ENCODE results near the gene GCFC2. TPM values are rescaled to one million over a fixed set of nuclear protein-coding genes. Genes with fewer than 3 reads are reported as not detected.

Gene GCFC2
- total and polyA plus RNA-seq, 9 of the 15 experiments (the other 6 are each of a cell fraction or from before 2014, with no cell fraction given), result 10.5 to 40.6 (median 23.0) TPM

DNA sequence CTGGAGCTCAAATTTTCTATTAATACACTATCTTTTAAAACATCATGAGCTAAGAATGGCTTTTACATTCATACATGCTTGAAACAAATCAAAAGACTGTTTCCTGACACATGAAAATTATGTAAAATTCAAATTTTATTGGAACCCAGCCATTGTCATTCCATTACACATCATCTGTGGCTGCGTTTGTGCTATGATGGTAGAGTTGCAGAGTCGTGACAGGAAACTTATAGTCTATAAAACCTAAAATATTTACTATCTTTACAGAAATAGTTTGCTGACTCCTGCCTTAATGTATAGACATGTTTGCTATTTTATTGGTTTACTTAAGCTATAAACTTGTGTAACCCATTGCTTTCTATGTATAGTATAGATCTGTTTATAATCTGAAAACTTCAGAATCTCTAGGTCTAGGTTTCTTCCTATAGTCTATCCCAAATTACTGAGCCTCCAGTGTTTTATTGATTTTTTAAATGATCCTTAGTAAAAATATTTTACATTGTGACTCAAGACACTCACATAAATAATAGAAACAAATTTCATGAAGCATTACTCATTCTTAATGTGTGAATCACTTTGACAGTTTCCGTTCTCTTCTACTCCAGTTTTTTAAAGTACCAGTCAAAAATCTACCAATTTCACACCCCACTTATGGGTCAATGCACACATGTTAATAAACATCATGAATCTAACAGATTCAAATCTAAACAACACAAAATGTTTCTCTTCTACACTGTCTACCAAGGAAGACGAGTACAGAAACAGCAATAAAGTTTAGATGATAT is 90.6 kb downstream of the GCFC2 start:
- FAIRE-seq (no peak), ATAC-seq (no peak), DNase-seq (ENCODE audit: extremely low read depth in 1 of 4, low spot score in 3 of 4) (no peak)
- H3K9me3 ChIP-seq (replicated peaks; ENCODE audit: control insufficient read depth, insufficient read depth, low read depth, low read length), result no peaks in the 10 kb centered on the region
- H3K4me2 ChIP-seq (ENCODE audit: insufficient read depth, low read length), result no peak overlapping the region
- no peaks in the 10 kb centered on the region for H4K20me1 ChIP-seq (replicated peaks; ENCODE audit: control insufficient read depth, insufficient read depth, low read length)
- no peak overlapping the region for H3K4me3 ChIP-seq
- no peak overlapping the region for H2AFZ ChIP-seq (ENCODE audit: low read depth, low read length)
- H3K9ac ChIP-seq (ENCODE audit: insufficient read depth in 1 of 2, low read depth in 2 of 2, low read length in 2 of 2), result no peak overlapping the region
- H3K79me2 ChIP-seq (ENCODE audit: control insufficient read depth, insufficient read depth, low read length), result no peaks in the 10 kb centered on the region
- intact Hi-C loops (cut with micrococcal nuclease) (no loop called here), in situ Hi-C loops (cut with MboI) (loop anchor here (10.0 to 25.0 kb wide), 3 partner anchors 558 to 908 kb away; no protein-coding TSS in a partner anchor)
- no peaks in the 10 kb centered on the region for H3K36me3 ChIP-seq (ENCODE audit: control insufficient read depth, insufficient read depth, low read length)
- ChIA-PET POLR2A (no interaction called here), CTCF (ENCODE audit: low intra/inter-chr PET ratio) (no interaction called here)
- H3K9me1 ChIP-seq (ENCODE audit: control insufficient read depth, insufficient read depth, low read length), result no peaks in the 10 kb centered on the region
- H3K4me1 ChIP-seq (replicated peaks in 1 of 2; ENCODE audit: control insufficient read depth in 2 of 2, insufficient read depth in 2 of 2, low read length in 2 of 2), result no peaks in the 10 kb centered on the region
- H3K27me3 ChIP-seq (ENCODE audit: control insufficient read depth in 2 of 2, insufficient read depth in 2 of 2, low read length in 2 of 2), result peaks cover 0 to 5% of the 10 kb centered on the region in 2 experiments; a peak in 1 of 5 replicates
- H3K27ac ChIP-seq (ENCODE audit: extremely low read depth, low read depth, low read length), result no peak overlapping the region
- BruUV-seq (replicated peaks), result no TSS peak
- 0% methylated on average over 4 of the region's 4 CpGs for WGBS (ENCODE audit: insufficient coverage, low coverage, missing lambda C conversion rate)
- no peak for TF ChIP-seq MAFK (IDR thresholded peaks at IDR 0.05; ENCODE audit: low read length)
- TF ChIP-seq NRF1 (conservative IDR thresholded peaks at IDR 0.05 in 1 of 2, IDR thresholded peaks at IDR 0.05 in 1 of 2), result no peak
- TF ChIP-seq ATF3 (IDR thresholded peaks at IDR 0.05), result no peak
- TF ChIP-seq ATF3 (CRISPR knock-in tag; conservative IDR thresholded peaks at IDR 0.05), result no peak
- TF ChIP-seq JUND (IDR thresholded peaks at IDR 0.05; ENCODE audit: borderline replicate concordance, low read depth, low read length), result no peak
- TF ChIP-seq JUND (tag; IDR thresholded peaks at IDR 0.05; ENCODE audit: borderline replicate concordance, low read depth, low read length), result no peak
- TF ChIP-seq MCM7 (IDR thresholded peaks at IDR 0.05), result no peak
- TF ChIP-seq NCOA2 (IDR thresholded peaks at IDR 0.05; ENCODE audit: partially characterized antibody in 2 of 2), result no peak
- TF ChIP-seq GTF2A2 (tag; IDR thresholded peaks at IDR 0.05), result no peak
- TF ChIP-seq, protein P1, sequence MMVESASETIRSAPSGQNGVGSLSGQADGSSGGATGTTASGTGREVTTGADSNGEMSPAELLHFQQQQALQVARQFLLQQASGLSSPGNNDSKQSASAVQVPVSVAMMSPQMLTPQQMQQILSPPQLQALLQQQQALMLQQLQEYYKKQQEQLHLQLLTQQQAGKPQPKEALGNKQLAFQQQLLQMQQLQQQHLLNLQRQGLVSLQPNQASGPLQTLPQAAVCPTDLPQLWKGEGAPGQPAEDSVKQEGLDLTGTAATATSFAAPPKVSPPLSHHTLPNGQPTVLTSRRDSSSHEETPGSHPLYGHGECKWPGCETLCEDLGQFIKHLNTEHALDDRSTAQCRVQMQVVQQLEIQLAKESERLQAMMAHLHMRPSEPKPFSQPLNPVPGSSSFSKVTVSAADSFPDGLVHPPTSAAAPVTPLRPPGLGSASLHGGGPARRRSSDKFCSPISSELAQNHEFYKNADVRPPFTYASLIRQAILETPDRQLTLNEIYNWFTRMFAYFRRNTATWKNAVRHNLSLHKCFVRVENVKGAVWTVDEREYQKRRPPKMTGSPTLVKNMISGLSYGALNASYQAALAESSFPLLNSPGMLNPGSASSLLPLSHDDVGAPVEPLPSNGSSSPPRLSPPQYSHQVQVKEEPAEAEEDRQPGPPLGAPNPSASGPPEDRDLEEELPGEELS (CRISPR knock-in tag; IDR thresholded peaks at IDR 0.05; ENCODE audit: borderline replicate concordance), result no peak
- no peak for TF ChIP-seq PHTF2 (CRISPR knock-in tag; IDR thresholded peaks at IDR 0.05)
- no peak for TF ChIP-seq ZFP1 (CRISPR knock-in tag; IDR thresholded peaks at IDR 0.05)
- TF ChIP-seq EWSR1 (IDR thresholded peaks at IDR 0.05; ENCODE audit: borderline replicate concordance, low read depth, partially characterized antibody), result no peak
- TF ChIP-seq THRAP3 (IDR thresholded peaks at IDR 0.05; ENCODE audit: borderline replicate concordance), result no peak
- no peak for TF ChIP-seq COPS2 (conservative IDR thresholded peaks at IDR 0.05)
- no peak for TF ChIP-seq ZNF57 (CRISPR knock-in tag; IDR thresholded peaks at IDR 0.05)
- no peak for TF ChIP-seq ARHGAP35 (IDR thresholded peaks at IDR 0.05; ENCODE audit: partially characterized antibody)
- no peak for TF ChIP-seq CHD2 (IDR thresholded peaks at IDR 0.05; ENCODE audit: low read depth, low read length)
- no peak for TF ChIP-seq ZBTB7A (IDR thresholded peaks at IDR 0.05; ENCODE audit: borderline replicate concordance, control insufficient read depth, low read depth, low read length)

All from K562 (cell line).